Loucy (cell line): Measurements from ENCODE around the gene SQSTM1.

ENCODE experiments used
- H2AFZ ChIP-seq: fragments of 200-600 bp; sonication (generic); 2 replicates; pipeline ENCODE4 v1.6.0; 2016; ENCODE audit warnings: antibody characterized with exemption, mild to moderate bottlenecking, low read length, moderate library complexity
- H3F3A ChIP-seq: fragments of 200-600 bp; 2 replicates; pipeline ENCODE4 v1.6.0; 2016; ENCODE audit warnings: antibody characterized with exemption, low read depth, mild to moderate bottlenecking
- H3K27me3 ChIP-seq: fragments of 200-600 bp; sonication (generic); 2 replicates; pipeline ENCODE4 v1.6.1; 2014; ENCODE audit warnings: low read length, mild to moderate bottlenecking; ENCODE audit not compliant: insufficient read depth, poor library complexity, severe bottlenecking
- H3K36me3 ChIP-seq: fragments of 200-600 bp; sonication (generic); 2 replicates; pipeline ENCODE4 v1.6.1; 2016; ENCODE audit warnings: low read length; ENCODE audit not compliant: insufficient read depth
- H3K4me1 ChIP-seq: fragments of 200-600 bp; sonication (generic); 2 replicates; pipeline ENCODE4 v1.5.1; 2014; ENCODE audit warnings: low read length, mild to moderate bottlenecking; ENCODE audit not compliant: insufficient read depth, poor library complexity, severe bottlenecking
- H3K4me2 ChIP-seq: fragments of 200-600 bp; sonication (generic); 2 replicates; pipeline ENCODE4 v1.6.0; 2014; ENCODE audit warnings: antibody characterized with exemption, low read length, low read depth, mild to moderate bottlenecking; ENCODE audit not compliant: poor library complexity, severe bottlenecking
- H3K4me3 ChIP-seq: fragments of 200-600 bp; sonication (generic); 2 replicates; pipeline ENCODE4 v1.5.1; 2014; ENCODE audit warnings: low read length, mild to moderate bottlenecking, mixed read lengths; ENCODE audit not compliant: poor library complexity, severe bottlenecking
- H3K79me2 ChIP-seq: fragments of 200-600 bp; sonication (generic); 2 replicates; pipeline ENCODE4 v1.6.1; 2014; ENCODE audit warnings: low read length; ENCODE audit not compliant: insufficient read depth
- H3K9ac ChIP-seq: fragments of 200-600 bp; sonication (generic); 2 replicates; pipeline ENCODE4 v1.6.0; 2014; ENCODE audit warnings: mild to moderate bottlenecking, low read depth, low read length, moderate library complexity; ENCODE audit not compliant: poor library complexity, severe bottlenecking
- H3K9me2 ChIP-seq: fragments of 200-600 bp; sonication (generic); replicated peaks from 2 replicates; pipeline ENCODE4 v1.6.1; 2016; ENCODE audit warnings: low read depth, low read length, mixed read lengths
- H3K9me3 ChIP-seq: fragments of 200-600 bp; sonication (generic); 2 replicates; pipeline ENCODE4 v1.6.1; 2014; ENCODE audit warnings: mild to moderate bottlenecking, antibody characterized with exemption, low read length, low read depth; ENCODE audit not compliant: insufficient read depth
- H4K20me1 ChIP-seq: fragments of 200-600 bp; sonication (generic); 2 replicates; pipeline ENCODE4 v1.6.0; 2014; ENCODE audit warnings: antibody characterized with exemption, low read length, mild to moderate bottlenecking; ENCODE audit not compliant: insufficient read depth, poor library complexity, severe bottlenecking
- CTCF ChIP-seq: fragments of 200-600 bp; sonication (generic); conservative IDR thresholded peaks from 2 replicates; pipeline ENCODE4 v1.5.1; 2014; ENCODE audit warnings: mild to moderate bottlenecking, antibody characterized with exemption, low read length
- EZH2phosphoT487 ChIP-seq: fragments of 200-600 bp; IDR thresholded peaks from 2 replicates; pipeline ENCODE4 v1.6.1; 2018; ENCODE audit warnings: antibody characterized with exemption, mild to moderate bottlenecking, moderate library complexity, borderline replicate concordance

SQSTM1 gene

GRCh38 chr5:179886190-179886911 is 65.6 kb downstream of the SQSTM1 start:
- no peaks in the 10 kb centered on the region for H3K27me3 ChIP-seq
- H3K9me2 ChIP-seq: no peaks in the 10 kb centered on the region
- H3K4me1 ChIP-seq: no peaks in the 10 kb centered on the region
- H3K9ac ChIP-seq: no peak overlapping the region
- no peak for TF ChIP-seq EZH2phosphoT487
- no peak for TF ChIP-seq CTCF
- H3F3A ChIP-seq: no peaks in the 10 kb centered on the region
- no peaks in the 10 kb centered on the region for H3K79me2 ChIP-seq
- no peaks in the 10 kb centered on the region for H3K9me3 ChIP-seq
- H4K20me1 ChIP-seq: no peaks in the 10 kb centered on the region
- H3K36me3 ChIP-seq: peaks cover 14% of the 10 kb centered on the region; the same call in 1 of the 2 replicates
- no peak overlapping the region for H3K4me3 ChIP-seq
- H3K4me2 ChIP-seq: no peak overlapping the region
- no peak overlapping the region for H2AFZ ChIP-seq

GRCh38 chr5:179887095-179887494 is 66.4 kb downstream of the SQSTM1 start:
- H3K36me3 ChIP-seq: peaks cover 18% of the 10 kb centered on the region; the same call in 1 of the 2 replicates
- no peak overlapping the region for H3K4me2 ChIP-seq
- no peaks in the 10 kb centered on the region for H3K79me2 ChIP-seq
- H4K20me1 ChIP-seq: no peaks in the 10 kb centered on the region
- H3K27me3 ChIP-seq: no peaks in the 10 kb centered on the region
- H3K9ac ChIP-seq: no peak overlapping the region
- no peak overlapping the region for H2AFZ ChIP-seq
- no peaks in the 10 kb centered on the region for H3F3A ChIP-seq
- H3K4me3 ChIP-seq: no peak overlapping the region
- no peaks in the 10 kb centered on the region for H3K9me2 ChIP-seq
- no peak for TF ChIP-seq CTCF
- TF ChIP-seq EZH2phosphoT487: no peak
- no peaks in the 10 kb centered on the region for H3K9me3 ChIP-seq
- no peaks in the 10 kb centered on the region for H3K4me1 ChIP-seq
